Fibroblast of pulmonary artery (primary cell): ENCODE measurements around the gene RNF181.
A peak's percentile ranks its signal among the peaks of the same experiment; 100 is the strongest.
"Not testable (repeated sequence)": the region's sequence is repeated elsewhere in the genome, so short reads cannot be mapped to it uniquely, and the experiment has no call there.

ENCODE experiments used
- DNase-seq: peaks from one replicate; pipeline ENCODE4 v3.0.0-alpha.2; 2010; ENCODE audit warnings: low read depth
- H3K4me3 ChIP-seq: replicated peaks from 2 replicates; pipeline ENCODE4 v1.5.1; 2011; ENCODE audit warnings: low read depth, mild to moderate bottlenecking, control low read depth, low read length, moderate library complexity
- TF ChIP-seq, protein P1 (sequence below): IDR thresholded peaks from 2 replicates; pipeline ENCODE4 v1.5.1; 2011; ENCODE audit warnings: mild to moderate bottlenecking, control low read depth, low read length, inconsistent platforms; ENCODE audit errors: missing control alignments

The RNF181 gene

DNA sequence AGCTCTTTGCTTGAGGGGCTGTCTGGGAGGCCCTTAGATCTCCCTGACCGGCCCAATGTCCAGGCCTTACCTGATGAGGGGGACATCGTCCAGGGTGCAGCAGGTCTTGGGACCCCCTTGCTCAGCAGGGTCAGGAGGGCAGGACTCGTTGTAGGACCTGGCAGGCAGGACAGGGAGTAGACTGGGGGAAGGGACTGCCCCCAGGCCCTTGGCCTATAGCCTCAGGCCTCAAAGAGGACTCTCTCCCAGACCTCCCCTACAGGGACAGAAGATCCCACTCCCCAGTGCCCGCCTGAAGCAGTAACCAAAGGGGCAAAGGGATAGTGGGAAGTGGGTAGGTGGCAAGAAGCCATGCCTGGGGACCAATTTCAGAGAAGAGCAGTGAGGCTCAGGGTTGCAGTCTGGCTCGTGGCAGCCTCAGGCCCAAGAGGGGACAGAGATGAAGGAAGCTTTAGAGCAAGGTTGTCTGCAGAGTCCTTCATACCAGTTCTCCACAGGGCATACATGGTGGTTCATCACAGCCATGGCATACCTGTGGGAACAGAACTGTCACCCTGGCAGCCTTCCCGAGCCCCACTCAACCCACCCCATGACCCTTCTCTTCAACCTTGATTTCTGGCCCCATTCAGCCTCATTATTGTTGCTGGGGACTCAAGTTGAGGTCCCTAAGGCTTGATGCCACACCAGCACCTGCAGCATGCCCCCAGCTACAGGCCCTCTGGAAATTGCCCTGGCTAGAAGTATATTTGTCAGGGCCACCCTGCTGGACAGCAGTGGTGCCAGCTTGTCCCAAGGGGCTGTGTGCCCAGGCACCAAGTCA is 5.6 kb downstream of the RNF181 start:
- peak overlapping the region; percentile 95 for H3K4me3 ChIP-seq
- TF ChIP-seq, protein P1, sequence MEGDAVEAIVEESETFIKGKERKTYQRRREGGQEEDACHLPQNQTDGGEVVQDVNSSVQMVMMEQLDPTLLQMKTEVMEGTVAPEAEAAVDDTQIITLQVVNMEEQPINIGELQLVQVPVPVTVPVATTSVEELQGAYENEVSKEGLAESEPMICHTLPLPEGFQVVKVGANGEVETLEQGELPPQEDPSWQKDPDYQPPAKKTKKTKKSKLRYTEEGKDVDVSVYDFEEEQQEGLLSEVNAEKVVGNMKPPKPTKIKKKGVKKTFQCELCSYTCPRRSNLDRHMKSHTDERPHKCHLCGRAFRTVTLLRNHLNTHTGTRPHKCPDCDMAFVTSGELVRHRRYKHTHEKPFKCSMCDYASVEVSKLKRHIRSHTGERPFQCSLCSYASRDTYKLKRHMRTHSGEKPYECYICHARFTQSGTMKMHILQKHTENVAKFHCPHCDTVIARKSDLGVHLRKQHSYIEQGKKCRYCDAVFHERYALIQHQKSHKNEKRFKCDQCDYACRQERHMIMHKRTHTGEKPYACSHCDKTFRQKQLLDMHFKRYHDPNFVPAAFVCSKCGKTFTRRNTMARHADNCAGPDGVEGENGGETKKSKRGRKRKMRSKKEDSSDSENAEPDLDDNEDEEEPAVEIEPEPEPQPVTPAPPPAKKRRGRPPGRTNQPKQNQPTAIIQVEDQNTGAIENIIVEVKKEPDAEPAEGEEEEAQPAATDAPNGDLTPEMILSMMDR: no peak
- no peak for DNase-seq

DNA sequence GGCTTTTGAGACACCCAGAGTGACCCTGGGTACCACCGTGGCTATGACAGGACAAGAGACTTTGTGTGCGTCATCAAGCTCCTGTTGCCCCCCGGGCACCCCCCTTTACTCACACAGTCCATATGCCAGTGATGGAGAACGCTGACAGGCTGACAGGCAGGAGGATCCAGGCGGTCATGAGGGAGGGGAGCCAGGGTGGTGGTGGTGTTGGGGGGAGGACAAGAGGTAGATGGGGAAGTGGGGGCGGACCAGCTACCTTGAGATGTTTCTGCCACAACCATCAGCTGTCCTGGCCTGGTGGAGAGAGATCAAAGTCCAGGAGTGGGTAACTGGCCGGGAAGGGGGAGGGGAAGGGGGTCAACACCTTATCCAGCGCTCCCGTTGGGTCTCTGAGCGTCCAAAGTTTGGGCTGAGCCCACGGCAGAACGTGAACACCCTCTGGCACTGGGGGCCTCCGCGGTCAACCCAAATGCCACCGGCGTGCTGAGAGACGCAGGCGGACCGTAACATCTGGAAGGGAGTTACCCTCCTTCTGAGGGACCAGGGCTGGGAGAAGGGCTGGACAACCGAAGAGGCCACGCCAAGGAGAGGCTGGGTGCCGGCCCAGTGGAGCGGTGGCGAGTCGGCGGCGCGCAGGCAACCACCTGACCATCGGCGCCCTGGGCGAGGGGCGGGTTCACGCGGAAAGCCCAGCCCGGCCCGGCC is 6.4 kb downstream of the RNF181 start:
- peak; percentile 58 for DNase-seq
- TF ChIP-seq, protein P1: no peak
- peak overlapping the region; percentile 95 for H3K4me3 ChIP-seq

DNA sequence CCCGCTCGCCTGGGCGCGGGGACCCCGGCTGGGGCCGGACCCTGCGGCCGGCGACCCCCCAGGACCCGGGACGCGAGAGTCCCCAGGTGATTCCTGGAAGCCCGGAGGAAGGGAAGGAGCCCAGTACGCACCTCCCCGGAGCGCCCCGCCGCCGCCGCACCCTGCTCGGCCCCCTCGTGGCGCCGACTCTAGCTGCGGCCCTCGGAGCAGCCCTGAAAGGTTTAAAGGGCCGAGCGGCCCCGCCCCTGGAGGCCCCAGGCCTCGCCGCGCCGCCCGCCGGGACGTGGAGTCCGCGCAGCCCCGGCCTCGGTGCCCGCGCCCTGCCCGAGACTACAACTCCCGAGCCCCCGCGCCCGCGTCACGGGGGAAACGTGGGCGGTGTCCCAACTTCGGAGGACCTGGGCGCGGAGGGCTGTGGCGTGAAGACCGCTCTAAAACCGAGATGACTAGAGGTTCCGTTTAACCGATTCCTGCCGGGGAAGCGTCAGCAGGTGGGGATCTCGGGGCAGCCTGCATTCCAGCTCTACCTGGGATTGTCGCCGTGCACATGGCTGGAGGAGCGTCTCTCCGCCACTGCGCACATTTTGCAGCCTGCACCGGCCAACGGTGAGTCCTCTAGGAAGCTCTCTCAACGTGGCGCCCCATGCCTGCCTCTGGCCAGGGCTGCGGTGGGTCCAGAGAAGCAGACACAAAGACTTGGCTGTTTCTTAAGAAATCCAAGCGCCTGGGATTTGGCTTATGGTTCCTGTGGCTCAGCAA is 7.1 kb downstream of the RNF181 start, which contains the start of gene TMEM150A:
TMEM150A (minus strand) TSS at position 223 of the 759 bp plus-strand sequence. CDS start 750 bp downstream, outside the sequence.
- TF ChIP-seq, protein P1: no peak
- DNase-seq: peak; percentile 92
- H3K4me3 ChIP-seq: peak within 1 kb of the TSS; percentile 95

DNA sequence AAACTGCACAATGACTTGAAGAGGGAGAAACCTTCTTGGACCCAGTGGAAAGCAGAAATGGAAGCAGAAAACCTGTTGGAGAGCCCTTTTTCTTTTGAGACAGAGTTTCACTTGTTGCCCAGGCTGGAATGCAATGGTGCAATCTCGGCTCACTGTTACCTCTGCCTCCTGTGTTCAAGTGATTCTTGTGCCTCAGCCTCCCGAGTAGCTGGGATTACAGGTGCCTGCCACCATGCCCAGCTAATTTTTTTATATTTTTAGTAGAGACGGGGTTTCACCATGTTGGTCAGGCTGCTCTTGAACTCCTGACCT is 8.5 kb downstream of the RNF181 start:
- peak overlapping the region; percentile 95 for H3K4me3 ChIP-seq

DNA sequence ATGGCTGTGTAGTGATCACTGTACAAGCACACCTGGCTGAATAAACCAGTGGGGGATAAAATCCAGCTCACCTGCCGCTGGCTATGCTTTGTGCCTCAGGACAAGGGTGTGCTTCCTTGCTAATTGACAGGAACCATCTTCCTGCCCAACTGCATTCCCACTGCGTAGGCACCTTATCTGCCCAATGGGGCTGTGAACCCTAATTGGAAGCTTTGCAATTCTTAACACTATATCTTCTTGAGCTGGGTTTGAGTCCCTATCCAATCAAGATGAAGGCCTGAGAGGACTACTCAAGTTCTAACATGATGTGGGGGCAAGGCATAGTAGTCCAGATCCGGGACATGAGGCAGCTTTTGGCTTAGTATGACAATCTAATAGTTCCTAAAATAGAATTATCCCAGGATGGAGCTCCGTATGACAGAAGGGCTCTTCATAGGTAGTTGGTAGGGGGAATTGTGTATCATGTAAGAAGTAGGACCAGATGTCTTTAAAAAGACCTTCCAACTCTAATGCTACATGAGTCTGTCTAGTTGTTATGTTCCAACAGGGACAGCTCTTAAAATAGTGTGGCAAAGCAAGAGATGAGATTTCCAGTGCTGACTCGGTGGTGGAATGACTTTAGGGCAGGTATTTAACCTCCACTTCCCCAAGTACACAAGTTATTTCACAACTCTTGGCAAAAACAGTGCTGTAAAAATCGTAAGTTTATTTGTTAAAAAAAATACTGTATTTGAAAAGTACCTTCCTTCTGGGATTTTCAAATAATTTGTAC is 9.2 kb downstream of the RNF181 start:
- TF ChIP-seq, protein P1: no peak
- peak; percentile 49 for DNase-seq
- no peak overlapping the region for H3K4me3 ChIP-seq

More for the DNA sequence above, 8.5 kb downstream of the RNF181 start:
- not testable (repeated sequence) for DNase-seq

DNA sequence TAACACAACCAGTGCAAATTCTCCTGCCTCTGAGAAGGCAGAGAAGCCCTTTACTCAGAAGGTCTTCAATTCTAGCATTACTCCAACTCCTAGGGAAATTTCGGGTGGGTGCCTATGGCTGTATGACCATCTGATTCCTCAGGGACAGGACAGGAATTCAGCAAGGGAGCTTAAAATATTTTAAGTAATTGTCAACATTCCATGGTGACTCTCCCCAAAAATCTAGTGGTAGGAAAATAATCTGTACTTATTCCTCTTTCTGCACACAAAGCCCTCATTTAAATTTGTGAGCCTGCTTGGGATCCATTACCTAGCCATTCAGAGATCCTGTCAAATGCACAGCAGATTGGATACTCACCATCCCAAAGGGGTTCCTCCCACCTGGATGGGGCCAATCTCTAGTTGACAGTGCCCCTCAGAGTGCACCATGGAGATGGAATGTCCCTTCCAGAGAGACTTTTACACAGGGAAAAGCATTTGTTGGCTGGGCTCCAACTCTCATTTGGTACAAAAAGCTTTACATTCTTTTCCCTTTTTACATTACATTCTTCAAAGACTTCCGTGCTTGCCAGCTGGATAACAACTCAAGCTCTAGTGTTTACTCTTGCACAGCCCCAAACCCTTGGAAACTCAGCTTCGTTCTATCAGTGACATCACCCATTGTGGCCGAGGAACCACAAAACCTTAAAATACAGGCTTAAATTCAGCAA is 10.0 kb downstream of the RNF181 start:
- TF ChIP-seq, protein P1: no peak
- peak; percentile 93 for DNase-seq
- no peak overlapping the region for H3K4me3 ChIP-seq
